ENCODE data around the gene PTPRD. TPM values are rescaled to one million over a fixed set of nuclear protein-coding genes. Genes with fewer than 3 reads are reported as not detected.

The PTPRD gene
- total RNA-seq, 4 donors from 2014 or later = 0.72 to 8.0 (median 3.0) TPM

GRCh38 chr9:9499546-9499945, 1113.3 kb downstream of the PTPRD start:
- intact Hi-C loops (cut with DNase I; ENCODE audit: low total_unique reads) = no loop called here
- TF ChIP-seq POLR2A (IDR thresholded peaks at IDR 0.05) (no peak), CTCF (IDR thresholded peaks at IDR 0.05) (no peak)
- no peak for DNase-seq (ENCODE audit: low spot score in 2 of 2)
- H3K4me3 ChIP-seq (ENCODE audit: low read depth, poor library complexity, severe bottlenecking) = no peak overlapping the region

DNA sequence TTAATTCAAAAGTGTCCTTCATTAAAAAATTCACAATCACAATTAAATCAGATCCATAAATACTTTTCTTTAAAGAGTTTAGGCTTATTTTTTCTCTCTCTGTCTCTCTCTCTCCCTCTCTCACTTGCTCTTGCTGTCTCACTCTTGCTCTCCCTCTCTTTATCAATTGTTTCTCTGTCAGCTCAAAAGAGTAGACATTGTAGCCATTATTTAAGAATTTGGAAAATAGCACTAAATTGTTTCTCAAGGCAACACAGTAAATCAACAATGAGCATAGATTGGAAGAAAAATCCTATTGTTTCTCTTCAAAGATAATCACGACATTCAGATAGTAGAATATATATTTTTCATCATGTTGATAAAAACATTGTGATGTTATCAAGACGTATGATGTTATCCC, 1114.0 kb downstream of the PTPRD start:
- TF ChIP-seq CTCF (IDR thresholded peaks at IDR 0.05) = no peak
- intact Hi-C loops (cut with DNase I; ENCODE audit: low total_unique reads) = no loop called here
- no peak for DNase-seq (ENCODE audit: low spot score in 2 of 2)
- no peak overlapping the region for H3K4me3 ChIP-seq (ENCODE audit: low read depth, poor library complexity, severe bottlenecking)
- 61 to 68% methylated on average over 2 of the region's 2 CpGs for WGBS, 2 donors

GRCh38 chr9:9498128-9498527, 1114.7 kb downstream of the PTPRD start:
- no peak overlapping the region for H3K4me3 ChIP-seq (ENCODE audit: low read depth, poor library complexity, severe bottlenecking)
- intact Hi-C loops (cut with DNase I; ENCODE audit: low total_unique reads) = no loop called here
- TF ChIP-seq POLR2A (IDR thresholded peaks at IDR 0.05) = no peak
- TF ChIP-seq CTCF (IDR thresholded peaks at IDR 0.05) = no peak
- 41 to 43% methylated on average over 3 of the region's 3 CpGs for WGBS, 2 donors
- no peak for DNase-seq (ENCODE audit: low spot score in 2 of 2)

- 60 to 86% methylated on average over 3 of the region's 3 CpGs for WGBS, 2 donors
- TF ChIP-seq CTCF (IDR thresholded peaks at IDR 0.05) (no peak), POLR2A (IDR thresholded peaks at IDR 0.05) (no peak)
- intact Hi-C loops (cut with DNase I; ENCODE audit: low total_unique reads) = no loop called here
- no peak for DNase-seq (ENCODE audit: low spot score in 2 of 2)
- H3K4me3 ChIP-seq (ENCODE audit: low read depth, poor library complexity, severe bottlenecking) = no peak overlapping the region
Measured at GRCh38 chr9:9494336-9494735, 1118.5 kb downstream of the PTPRD start.

- 60 to 68% methylated on average over 3 of the region's 3 CpGs for WGBS, 2 donors
- TF ChIP-seq CTCF (IDR thresholded peaks at IDR 0.05) = no peak
- no peak for TF ChIP-seq POLR2A (IDR thresholded peaks at IDR 0.05)
- intact Hi-C loops (cut with DNase I; ENCODE audit: low total_unique reads) = no loop called here
- H3K4me3 ChIP-seq (ENCODE audit: low read depth, poor library complexity, severe bottlenecking) = no peak overlapping the region
- no peak for DNase-seq (ENCODE audit: low spot score in 2 of 2)
Measured at GRCh38 chr9:9492506-9492905, 1120.3 kb downstream of the PTPRD start.

DNA sequence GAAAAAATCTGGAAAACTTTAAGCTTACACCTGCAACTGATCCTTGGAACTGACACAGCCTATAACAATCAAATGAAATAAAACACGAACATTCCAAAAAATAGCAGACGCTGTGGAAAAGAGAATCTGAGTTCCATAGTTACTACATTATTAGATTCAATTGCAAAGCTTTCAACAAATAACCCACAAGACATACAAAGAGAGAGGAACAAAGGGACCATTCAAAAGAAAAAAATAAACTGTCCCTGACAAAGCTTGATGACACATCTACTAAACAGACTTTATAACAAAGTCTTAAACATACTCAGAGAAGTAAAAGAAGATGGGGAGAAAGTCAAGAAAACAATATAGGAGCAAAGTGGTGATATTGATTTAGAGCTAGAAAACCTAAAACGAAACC, 1123.6 kb downstream of the PTPRD start:
- WGBS, 2 donors = 53 to 65% methylated on average over 3 of the region's 3 CpGs
- no peak for TF ChIP-seq CTCF (IDR thresholded peaks at IDR 0.05)
- no peak for TF ChIP-seq POLR2A (IDR thresholded peaks at IDR 0.05)
- H3K4me3 ChIP-seq (ENCODE audit: low read depth, poor library complexity, severe bottlenecking) = no peak overlapping the region
- no peak for DNase-seq (ENCODE audit: low spot score in 2 of 2)
- intact Hi-C loops (cut with DNase I; ENCODE audit: low total_unique reads) = no loop called here
